ENCODE results near the gene DPP4.

- TF ChIP-seq CTCF (conservative IDR thresholded peaks at IDR 0.05; ENCODE audit: low read depth in 2 of 2) (no peak), REST (IDR thresholded peaks at IDR 0.05; ENCODE audit: unreplicated experiment) (no peak), ZNF331 (CRISPR knock-in tag; IDR thresholded peaks at IDR 0.05; ENCODE audit: low read depth) (no peak), EZH2 (IDR thresholded peaks at IDR 0.05; ENCODE audit: low read depth, unreplicated experiment) (no peak), POLR2AphosphoS5 (IDR thresholded peaks at IDR 0.05; ENCODE audit: low read depth) (no peak), CREB1 (CRISPR knock-in tag; IDR thresholded peaks at IDR 0.05; ENCODE audit: low read depth) (no peak), JUNB (IDR thresholded peaks at IDR 0.05; ENCODE audit: unreplicated experiment) (no peak)
Measured at GRCh38 chr2:161980976-161981375, 93.0 kb downstream of the DPP4 start.

Data from GM23338 (cell line).